ENCODE data around the gene ADAMTSL1.

The ADAMTSL1 gene

GRCh38 chr9:18743971-18744370 is 270.0 kb downstream of the ADAMTSL1 start:
- no peak overlapping the region for H3K4me3 ChIP-seq (ENCODE audit: low read length)
- TF ChIP-seq CTCF (conservative IDR thresholded peaks at IDR 0.05; ENCODE audit: low read length), result no peak
- peak; percentile 65 for DNase-seq (ENCODE audit: low read depth)

GRCh38 chr9:18745710-18746109 is 271.8 kb downstream of the ADAMTSL1 start:
- no peak overlapping the region for H3K4me3 ChIP-seq (ENCODE audit: low read length)
- TF ChIP-seq CTCF (conservative IDR thresholded peaks at IDR 0.05; ENCODE audit: low read length), result no peak
- DNase-seq (ENCODE audit: low read depth), result no peak

- no peak overlapping the region for H3K4me3 ChIP-seq (ENCODE audit: low read length)
- no peak for DNase-seq (ENCODE audit: low read depth)
- no peak for TF ChIP-seq CTCF (conservative IDR thresholded peaks at IDR 0.05; ENCODE audit: low read length)
Observed at GRCh38 chr9:18746631-18747030, 272.7 kb downstream of the ADAMTSL1 start.

- no peak overlapping the region for H3K4me3 ChIP-seq (ENCODE audit: low read length)
- TF ChIP-seq CTCF (conservative IDR thresholded peaks at IDR 0.05; ENCODE audit: low read length), result no peak
- DNase-seq (ENCODE audit: low read depth), result peak; percentile 28
Observed at GRCh38 chr9:18747595-18747994, 273.6 kb downstream of the ADAMTSL1 start.

- DNase-seq (ENCODE audit: low read depth), result peak; percentile 36
- H3K4me3 ChIP-seq (ENCODE audit: low read length), result no peak overlapping the region
Observed at GRCh38 chr9:18748251-18748701, 274.3 kb downstream of the ADAMTSL1 start.

GRCh38 chr9:18749711-18750110 is 275.8 kb downstream of the ADAMTSL1 start:
- no peak overlapping the region for H3K4me3 ChIP-seq (ENCODE audit: low read length)
- no peak for DNase-seq (ENCODE audit: low read depth)
- no peak for TF ChIP-seq CTCF (conservative IDR thresholded peaks at IDR 0.05; ENCODE audit: low read length)

More at GRCh38 chr9:18748251-18748701, 274.3 kb downstream of the ADAMTSL1 start:
- no peak for TF ChIP-seq CTCF (conservative IDR thresholded peaks at IDR 0.05; ENCODE audit: low read length)

- DNase-seq (ENCODE audit: low read depth), result no peak
- TF ChIP-seq CTCF (conservative IDR thresholded peaks at IDR 0.05; ENCODE audit: low read length), result no peak
- H3K4me3 ChIP-seq (ENCODE audit: low read length), result no peak overlapping the region
Observed at GRCh38 chr9:18753904-18754303, 280.0 kb downstream of the ADAMTSL1 start.
